ENCODE measurements around the gene ZNF563.

ZNF563 gene

DNA sequence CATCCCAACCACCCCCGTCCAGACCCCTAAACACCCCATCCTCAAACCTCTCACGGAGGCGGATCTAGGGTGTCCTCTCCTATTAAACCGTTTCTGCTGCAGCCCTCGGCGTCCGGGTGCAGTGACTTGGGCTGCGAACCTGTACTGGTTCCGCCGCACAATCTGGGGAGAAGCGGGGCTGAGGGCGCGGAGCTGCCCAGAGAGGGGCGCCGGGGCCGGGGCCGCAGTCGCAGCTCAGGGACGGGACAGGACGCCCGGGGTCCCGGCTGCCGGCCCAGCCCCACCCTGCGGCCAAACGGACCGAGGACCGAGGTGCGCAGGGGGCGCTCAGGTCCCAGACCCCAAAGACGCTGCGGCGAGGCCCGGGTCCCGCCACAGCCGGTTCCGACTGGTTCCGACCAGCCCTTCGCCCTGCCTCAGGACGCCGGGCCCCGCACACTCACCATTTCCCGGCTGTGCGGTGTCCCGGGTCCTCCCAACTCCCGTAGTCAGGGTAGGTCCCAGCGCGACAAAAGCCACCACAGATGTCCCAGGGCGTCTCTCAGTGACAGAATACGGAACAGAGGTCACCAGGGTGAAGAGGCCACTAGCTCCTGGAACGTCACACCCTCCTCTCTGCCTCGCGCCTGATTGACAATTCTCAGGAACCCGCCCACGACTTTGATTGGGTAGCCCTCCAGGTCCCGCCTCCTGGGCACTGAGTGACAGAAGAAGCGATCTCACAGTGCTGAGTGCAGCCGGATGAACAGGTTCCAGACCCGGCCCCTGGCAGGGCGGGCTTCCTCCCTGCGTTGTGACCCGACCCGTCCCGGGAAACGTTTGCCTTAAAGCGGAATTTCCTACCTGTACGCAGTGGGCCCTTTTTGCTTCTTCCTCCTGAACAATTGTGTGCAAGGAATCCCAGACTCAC lies 38.9 kb downstream of the ZNF563 start, which contains the start of gene ZNF44:
ZNF44 (minus strand) TSS at position 635 of the 910 bp plus-strand sequence; CDS start at position 446, 189 bp downstream.
- peak; percentile 94 for DNase-seq

DNA sequence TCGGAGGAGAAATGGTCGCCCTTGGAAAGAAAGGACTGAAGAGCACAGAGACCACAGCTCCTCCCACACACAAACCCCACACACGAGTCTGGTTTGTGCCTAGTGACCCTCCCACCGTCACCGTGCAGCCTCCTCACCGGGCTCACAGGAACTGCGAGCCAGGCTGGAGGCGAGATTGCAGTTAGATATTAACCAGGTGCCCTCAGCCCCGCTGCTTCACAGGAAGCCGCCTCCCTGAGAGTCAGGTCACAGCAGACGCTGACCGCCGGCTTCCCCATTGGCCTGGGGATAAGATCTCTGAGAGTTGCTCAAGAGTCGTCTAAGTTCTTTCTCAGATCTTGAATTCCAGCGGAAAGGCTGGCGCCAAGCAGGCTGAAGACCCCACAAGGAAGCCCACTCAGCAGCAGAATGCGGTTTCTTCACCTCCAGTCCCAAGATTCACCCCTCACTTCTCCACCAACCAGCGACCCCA lies 39.6 kb downstream of the ZNF563 start:
- DNase-seq, result peak; percentile 24 to 26

DNA sequence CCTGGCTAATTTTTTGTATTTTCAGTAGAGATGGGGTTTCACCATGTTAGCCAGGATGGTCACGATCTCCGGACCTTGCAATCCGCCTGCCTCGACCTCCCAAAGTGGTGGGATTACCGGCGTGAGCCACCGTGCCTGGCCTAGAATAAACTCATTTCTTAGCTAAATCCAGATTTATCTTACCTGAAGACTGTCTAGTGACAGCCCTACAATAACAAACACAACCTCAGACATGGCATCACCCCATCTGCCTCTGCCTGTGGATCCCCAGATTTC lies 43.7 kb downstream of the ZNF563 start:
- DNase-seq, result no peak

DNA sequence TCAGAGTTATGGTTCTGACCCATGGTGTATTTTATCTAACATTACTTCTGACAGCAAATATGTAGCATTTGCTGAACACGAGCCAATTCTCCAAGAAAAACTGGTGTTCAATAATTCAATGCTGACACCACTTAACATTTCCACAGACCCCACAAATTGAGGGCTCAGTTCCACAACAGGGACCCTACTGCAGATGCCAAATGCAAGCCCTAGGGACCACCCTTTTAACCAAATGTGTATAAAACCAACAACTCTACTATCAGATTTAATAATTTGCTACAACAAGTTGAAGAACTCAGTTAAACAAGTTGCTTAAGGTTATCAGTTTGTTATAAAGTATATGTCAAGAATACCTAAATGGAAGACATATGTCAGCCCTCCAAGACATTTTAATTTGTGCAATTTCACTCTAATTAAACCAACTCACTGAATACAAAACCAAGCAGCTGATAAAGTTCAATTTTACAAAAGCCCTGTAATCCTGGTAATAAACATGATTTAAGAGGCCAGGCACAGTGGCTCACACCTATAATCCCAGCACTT lies 45.4 kb downstream of the ZNF563 start:
- no peak for DNase-seq

DNA sequence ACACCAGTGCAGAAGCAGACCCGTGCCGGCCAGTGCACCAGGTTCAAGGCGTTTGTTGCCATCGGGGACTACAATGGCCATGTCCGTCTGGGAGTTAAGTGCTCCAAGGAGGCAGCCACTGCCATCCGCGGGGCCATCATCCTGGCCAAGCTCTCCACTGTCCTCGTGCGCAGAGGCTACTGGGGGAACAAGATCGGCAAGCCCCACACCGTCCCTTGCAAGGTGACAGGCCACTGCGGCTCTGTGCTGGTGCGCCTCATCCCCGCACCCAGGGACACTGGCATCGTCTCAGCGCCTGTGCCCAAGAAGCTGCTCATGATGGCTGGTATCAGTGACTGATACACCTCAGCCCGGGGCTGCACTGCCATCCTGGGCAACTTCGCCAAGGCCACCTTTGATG lies 48.8 kb downstream of the ZNF563 start:
- no peak for DNase-seq

DNA sequence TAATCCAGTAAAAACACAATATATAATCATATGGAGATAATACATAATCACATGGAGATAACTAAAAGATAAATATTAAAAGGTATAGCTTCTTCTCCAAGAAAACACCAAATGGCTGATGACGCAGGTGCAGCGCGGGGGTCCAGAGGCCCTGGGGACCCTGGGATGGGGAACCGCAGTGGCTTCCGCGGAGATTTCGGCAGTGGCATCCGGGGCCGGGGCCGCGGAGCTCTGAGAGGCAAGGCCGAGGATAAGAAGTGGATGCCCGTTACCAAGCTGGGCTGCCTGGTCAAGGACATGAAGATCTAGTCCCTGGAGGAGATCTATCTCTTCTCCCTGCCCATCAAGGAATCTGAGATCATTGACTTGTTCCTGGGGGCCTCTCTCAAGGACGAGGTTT lies 49.2 kb downstream of the ZNF563 start:
- DNase-seq, result no peak

DNA sequence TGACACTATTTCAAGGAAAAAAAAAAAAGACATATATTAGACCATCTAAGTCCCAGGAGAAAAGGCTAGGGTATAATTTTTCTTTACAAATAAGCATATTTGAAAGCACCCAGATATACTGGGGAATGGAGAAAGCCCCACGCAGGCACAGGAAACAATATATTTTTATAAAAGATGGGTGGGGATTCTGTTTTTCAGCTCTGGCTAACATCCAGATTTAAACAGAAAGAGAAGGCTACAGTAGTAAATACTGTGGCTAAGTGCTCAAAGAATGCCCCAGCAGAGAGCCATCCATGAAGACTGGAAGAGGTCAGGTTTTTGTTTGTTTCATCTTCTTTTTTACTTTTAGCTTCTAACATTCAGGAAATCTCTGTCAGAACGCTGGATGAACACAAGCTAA lies 54.7 kb downstream of the ZNF563 start:
- DNase-seq, result no peak

DNA sequence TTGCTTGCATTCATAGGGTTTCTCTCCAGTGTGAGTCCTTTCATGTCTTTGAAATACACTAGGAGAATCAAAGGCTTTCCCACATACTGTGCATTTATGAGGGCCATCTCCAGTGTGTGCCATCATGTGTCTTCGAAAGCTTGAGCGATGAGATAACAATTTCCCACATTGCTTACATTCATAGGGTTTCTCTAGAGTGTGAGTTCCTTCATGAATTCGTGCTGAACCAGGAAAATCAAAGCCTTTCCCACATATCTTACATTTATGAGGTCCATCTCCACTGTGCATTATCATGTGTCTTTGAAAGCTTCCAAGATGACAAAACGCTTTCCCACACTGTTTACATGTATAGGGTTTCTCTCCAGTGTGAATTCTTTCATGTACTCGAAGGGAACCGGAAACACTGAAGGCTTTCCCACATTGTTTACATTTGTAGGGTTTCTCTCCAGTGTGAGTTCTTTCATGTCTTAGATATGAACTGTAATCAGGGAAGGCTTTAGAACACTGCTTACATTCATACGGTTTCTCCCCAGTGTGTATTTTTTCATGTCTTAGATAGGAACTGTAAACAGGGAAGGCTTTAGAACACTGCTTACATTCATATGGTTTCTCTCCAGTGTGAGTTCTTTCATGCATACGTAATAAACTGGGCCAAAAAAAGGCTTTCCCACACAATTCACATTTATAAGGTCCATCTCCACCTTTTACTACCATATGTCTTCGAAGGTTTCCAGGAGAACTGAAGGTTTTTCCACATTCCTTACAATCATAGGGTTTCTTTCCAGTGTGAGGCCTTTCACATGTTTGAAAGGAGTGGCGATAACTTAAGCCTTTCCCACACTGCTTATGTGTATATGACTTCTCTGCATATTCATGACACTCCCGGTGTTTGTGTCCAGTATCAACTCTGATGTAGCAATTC lies 60.2 kb downstream of the ZNF563 start:
- DNase-seq, result no peak

DNA sequence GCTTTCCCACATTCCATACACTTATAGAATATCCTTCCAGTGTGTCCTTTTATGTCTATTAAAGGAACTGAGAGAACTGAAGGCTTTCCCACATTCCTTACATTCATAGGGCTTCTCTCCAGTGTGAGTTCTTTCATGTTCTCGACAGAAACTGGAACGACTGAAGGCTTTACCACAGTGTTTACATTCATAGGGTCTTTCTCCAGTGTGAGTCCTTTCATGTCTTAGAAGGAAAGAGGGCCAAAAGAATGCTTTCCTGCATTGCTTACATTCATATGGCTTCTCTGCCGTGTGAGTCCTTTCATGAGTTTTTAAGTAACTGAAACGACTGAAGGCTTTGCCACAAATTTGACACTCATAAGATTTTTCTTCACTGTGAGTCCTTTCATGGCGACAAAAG lies 61.0 kb downstream of the ZNF563 start:
- no peak for DNase-seq

DNA sequence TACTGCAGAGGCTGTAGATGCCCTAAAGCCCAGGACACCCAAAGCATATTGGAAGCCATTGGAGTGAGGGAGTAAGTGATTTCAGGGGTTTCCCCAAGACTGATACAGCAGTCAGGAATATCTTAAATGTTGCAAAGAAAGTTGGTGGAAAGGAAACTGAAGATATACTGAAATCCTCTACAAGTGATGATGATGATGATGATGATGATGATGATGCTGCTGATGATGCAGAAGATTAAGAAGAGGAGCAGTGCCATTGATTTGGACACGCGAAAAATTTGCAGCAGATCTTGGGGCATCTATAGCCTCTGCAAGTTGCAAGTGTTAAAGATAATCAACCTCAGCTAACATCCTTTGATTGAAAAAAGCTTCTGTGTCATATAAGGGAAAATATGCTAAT lies 62.6 kb downstream of the ZNF563 start:
- DNase-seq, result no peak

Data from activated CD4-positive, alpha-beta T cell treated with anti-CD3 and anti-CD28 coated beads, Interleukin-2, amount 50 U/mL, for 4 hours (primary cell).